Measurements from ENCODE around the gene HOXA10.

GRCh38 chr7:27153526-27153925 is 20.6 kb downstream of the HOXA10 start:
- TF ChIP-seq SIN3A (IDR thresholded peaks at IDR 0.05; ENCODE audit: borderline replicate concordance, insufficient read depth, low read length) (no peak), POLR2AphosphoS5 (IDR thresholded peaks at IDR 0.05; ENCODE audit: low read depth, low read length) (no peak), REST (IDR thresholded peaks at IDR 0.05; ENCODE audit: insufficient read depth in 1 of 2, low read depth in 2 of 2, low read length in 2 of 2) (no peak)
